Amygdala (tissue), 56 donors: ENCODE measurements around the gene SLF2.
"Not testable (repeated sequence)": the region's sequence is repeated elsewhere in the genome, so short reads cannot be mapped to it uniquely, and the experiment has no call there.

Source experiments
- DNase-seq, 56 donors: peaks; one replicate each; lab custom pipeline; 2025; lab: John Stamatoyannopoulos, UW

Gene SLF2

GRCh38 chr10:100878291-100878910, 34.4 kb upstream of the SLF2 start:
- DNase-seq, result peak in 51 of 56 donors; percentile 2 to 81 (median 53)

GRCh38 chr10:100879741-100880360, 32.9 kb upstream of the SLF2 start:
- DNase-seq, result no peak

GRCh38 chr10:100881556-100882213, 31.1 kb upstream of the SLF2 start:
- no peak for DNase-seq

GRCh38 chr10:100882252-100882651, 30.5 kb upstream of the SLF2 start:
- DNase-seq, result no peak

GRCh38 chr10:100882671-100883311, 30.0 kb upstream of the SLF2 start:
- no peak for DNase-seq

GRCh38 chr10:100883312-100883821, 29.4 kb upstream of the SLF2 start:
- no peak for DNase-seq

GRCh38 chr10:100885611-100886010, 27.2 kb upstream of the SLF2 start:
- not testable (repeated sequence) for DNase-seq

- no peak for DNase-seq
Measured at GRCh38 chr10:100886091-100886490, 26.7 kb upstream of the SLF2 start.

- no peak for DNase-seq
Measured at GRCh38 chr10:100886521-100886920, 26.2 kb upstream of the SLF2 start.

GRCh38 chr10:100886963-100887362, 25.8 kb upstream of the SLF2 start:
- no peak for DNase-seq

GRCh38 chr10:100887761-100888296, 24.9 kb upstream of the SLF2 start:
- DNase-seq, result no peak

GRCh38 chr10:100888957-100889356, 23.8 kb upstream of the SLF2 start:
- DNase-seq, result no peak

GRCh38 chr10:100889546-100889945, 23.2 kb upstream of the SLF2 start:
- DNase-seq, result peak in 2 of 56 donors; percentile 16 to 17

- no peak for DNase-seq
Measured at GRCh38 chr10:100890141-100890672, 22.6 kb upstream of the SLF2 start.

- no peak for DNase-seq
Measured at GRCh38 chr10:100890673-100891317, 22.0 kb upstream of the SLF2 start.

GRCh38 chr10:100894033-100894432, 18.7 kb upstream of the SLF2 start:
- no peak for DNase-seq

- DNase-seq, result no peak
Measured at GRCh38 chr10:100894589-100895294, 18.0 kb upstream of the SLF2 start.

GRCh38 chr10:100895346-100895745, 17.4 kb upstream of the SLF2 start:
- DNase-seq, result no peak

- DNase-seq, result no peak
Measured at GRCh38 chr10:100895896-100896295, 16.9 kb upstream of the SLF2 start.
